Glomerular visceral epithelial cell (primary cell): Measurements from ENCODE around the gene ADIG.

Experiments used
- DNase-seq: peaks from one replicate; pipeline ENCODE4 v3.0.0-alpha.2; 2016; ENCODE audit errors: extremely low spot score

Gene ADIG

GRCh38 chr20:38633577-38634093, 52.6 kb downstream of the ADIG start:
- peak; percentile 65 for DNase-seq

- no peak for DNase-seq
Measured at GRCh38 chr20:38635721-38636288, 54.8 kb downstream of the ADIG start.
